Measurements from ENCODE around the gene PCDH8. TPM values are rescaled to one million over a fixed set of nuclear protein-coding genes. Genes with fewer than 3 reads are reported as not detected.

PCDH8 gene
- total RNA-seq, 1 experiment from 2014 or later = 0.92 TPM

DNA sequence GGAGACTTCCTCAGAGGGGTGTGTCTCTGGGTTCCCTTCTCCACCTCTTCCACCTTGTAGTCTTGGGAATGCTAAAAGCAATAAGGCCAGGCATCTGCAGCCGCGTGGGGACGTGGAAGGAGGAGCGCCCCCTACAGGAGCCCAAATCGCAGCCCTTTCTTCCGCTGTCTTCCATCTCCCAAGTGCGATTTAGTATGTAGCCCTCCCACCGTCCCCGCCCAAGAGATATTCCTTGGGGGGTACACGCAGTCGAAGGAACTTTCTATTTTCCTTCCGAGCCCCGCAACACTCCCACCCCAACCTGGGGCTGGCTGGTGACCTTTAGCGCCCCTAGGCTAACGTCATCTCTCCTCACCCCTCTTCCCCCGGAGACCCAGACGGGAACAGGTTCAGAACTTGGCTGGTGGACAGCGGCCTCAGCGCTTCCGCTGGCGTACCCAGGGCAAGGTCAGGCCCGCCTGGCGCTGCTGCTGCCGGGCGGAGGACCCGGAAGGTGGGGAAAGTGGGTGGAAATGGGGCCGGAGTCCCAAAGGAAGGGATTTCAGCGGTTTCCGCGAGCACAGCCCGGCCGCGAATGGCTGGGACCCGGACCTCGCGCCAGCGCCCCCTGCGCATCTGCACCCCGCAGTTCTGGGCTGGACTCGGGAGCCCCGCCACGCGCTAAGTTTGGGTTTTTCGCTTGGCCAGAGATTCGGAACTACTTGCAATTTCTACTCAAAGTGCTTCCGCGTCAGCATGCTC, 2.1 kb upstream of the PCDH8 start (continued):
- TF ChIP-seq HMGA2 (CRISPR knock-in tag; IDR thresholded peaks at IDR 0.05) (no peak), JAZF1 (CRISPR knock-in tag; IDR thresholded peaks at IDR 0.05) (no peak), ZNF396 (CRISPR knock-in tag; IDR thresholded peaks at IDR 0.05; ENCODE audit: borderline replicate concordance) (no peak), TEAD4 (CRISPR knock-in tag; IDR thresholded peaks at IDR 0.05) (peak; percentile 72; the same call in 1 of the 2 replicates), TCF7 (CRISPR knock-in tag; IDR thresholded peaks at IDR 0.05; ENCODE audit: low read depth) (peak; percentile 93), ZBTB21 (CRISPR knock-in tag; IDR thresholded peaks at IDR 0.05; ENCODE audit: borderline replicate concordance) (peak; percentile 79), KAT7 (CRISPR knock-in tag; IDR thresholded peaks at IDR 0.05; ENCODE audit: borderline replicate concordance) (peak; percentile 96; the same call in 1 of the 2 replicates), TP53 (CRISPR knock-in tag; IDR thresholded peaks at IDR 0.05) (peak; percentile 89), ZNF232 (CRISPR knock-in tag; IDR thresholded peaks at IDR 0.05) (peak; percentile 99), SP1 (CRISPR knock-in tag; conservative IDR thresholded peaks at IDR 0.05) (peak; percentile 58)
- TF ChIP-seq, protein P1, sequence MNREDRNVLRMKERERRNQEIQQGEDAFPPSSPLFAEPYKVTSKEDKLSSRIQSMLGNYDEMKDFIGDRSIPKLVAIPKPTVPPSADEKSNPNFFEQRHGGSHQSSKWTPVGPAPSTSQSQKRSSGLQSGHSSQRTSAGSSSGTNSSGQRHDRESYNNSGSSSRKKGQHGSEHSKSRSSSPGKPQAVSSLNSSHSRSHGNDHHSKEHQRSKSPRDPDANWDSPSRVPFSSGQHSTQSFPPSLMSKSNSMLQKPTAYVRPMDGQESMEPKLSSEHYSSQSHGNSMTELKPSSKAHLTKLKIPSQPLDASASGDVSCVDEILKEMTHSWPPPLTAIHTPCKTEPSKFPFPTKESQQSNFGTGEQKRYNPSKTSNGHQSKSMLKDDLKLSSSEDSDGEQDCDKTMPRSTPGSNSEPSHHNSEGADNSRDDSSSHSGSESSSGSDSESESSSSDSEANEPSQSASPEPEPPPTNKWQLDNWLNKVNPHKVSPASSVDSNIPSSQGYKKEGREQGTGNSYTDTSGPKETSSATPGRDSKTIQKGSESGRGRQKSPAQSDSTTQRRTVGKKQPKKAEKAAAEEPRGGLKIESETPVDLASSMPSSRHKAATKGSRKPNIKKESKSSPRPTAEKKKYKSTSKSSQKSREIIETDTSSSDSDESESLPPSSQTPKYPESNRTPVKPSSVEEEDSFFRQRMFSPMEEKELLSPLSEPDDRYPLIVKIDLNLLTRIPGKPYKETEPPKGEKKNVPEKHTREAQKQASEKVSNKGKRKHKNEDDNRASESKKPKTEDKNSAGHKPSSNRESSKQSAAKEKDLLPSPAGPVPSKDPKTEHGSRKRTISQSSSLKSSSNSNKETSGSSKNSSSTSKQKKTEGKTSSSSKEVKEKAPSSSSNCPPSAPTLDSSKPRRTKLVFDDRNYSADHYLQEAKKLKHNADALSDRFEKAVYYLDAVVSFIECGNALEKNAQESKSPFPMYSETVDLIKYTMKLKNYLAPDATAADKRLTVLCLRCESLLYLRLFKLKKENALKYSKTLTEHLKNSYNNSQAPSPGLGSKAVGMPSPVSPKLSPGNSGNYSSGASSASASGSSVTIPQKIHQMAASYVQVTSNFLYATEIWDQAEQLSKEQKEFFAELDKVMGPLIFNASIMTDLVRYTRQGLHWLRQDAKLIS (CRISPR knock-in tag; IDR thresholded peaks at IDR 0.05; ENCODE audit: borderline replicate concordance) = peak; percentile 91; the same call in 1 of the 2 replicates
- TF ChIP-seq, protein P2, sequence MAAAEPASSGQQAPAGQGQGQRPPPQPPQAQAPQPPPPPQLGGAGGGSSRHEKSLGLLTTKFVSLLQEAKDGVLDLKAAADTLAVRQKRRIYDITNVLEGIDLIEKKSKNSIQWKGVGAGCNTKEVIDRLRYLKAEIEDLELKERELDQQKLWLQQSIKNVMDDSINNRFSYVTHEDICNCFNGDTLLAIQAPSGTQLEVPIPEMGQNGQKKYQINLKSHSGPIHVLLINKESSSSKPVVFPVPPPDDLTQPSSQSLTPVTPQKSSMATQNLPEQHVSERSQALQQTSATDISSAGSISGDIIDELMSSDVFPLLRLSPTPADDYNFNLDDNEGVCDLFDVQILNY (CRISPR knock-in tag; IDR thresholded peaks at IDR 0.05) = peak; percentile 70; the same call in 1 of the 2 replicates
- TF ChIP-seq, protein P3, sequence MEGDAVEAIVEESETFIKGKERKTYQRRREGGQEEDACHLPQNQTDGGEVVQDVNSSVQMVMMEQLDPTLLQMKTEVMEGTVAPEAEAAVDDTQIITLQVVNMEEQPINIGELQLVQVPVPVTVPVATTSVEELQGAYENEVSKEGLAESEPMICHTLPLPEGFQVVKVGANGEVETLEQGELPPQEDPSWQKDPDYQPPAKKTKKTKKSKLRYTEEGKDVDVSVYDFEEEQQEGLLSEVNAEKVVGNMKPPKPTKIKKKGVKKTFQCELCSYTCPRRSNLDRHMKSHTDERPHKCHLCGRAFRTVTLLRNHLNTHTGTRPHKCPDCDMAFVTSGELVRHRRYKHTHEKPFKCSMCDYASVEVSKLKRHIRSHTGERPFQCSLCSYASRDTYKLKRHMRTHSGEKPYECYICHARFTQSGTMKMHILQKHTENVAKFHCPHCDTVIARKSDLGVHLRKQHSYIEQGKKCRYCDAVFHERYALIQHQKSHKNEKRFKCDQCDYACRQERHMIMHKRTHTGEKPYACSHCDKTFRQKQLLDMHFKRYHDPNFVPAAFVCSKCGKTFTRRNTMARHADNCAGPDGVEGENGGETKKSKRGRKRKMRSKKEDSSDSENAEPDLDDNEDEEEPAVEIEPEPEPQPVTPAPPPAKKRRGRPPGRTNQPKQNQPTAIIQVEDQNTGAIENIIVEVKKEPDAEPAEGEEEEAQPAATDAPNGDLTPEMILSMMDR (IDR thresholded peaks at IDR 0.05) = peak; percentile 88
- TF ChIP-seq, protein P4, sequence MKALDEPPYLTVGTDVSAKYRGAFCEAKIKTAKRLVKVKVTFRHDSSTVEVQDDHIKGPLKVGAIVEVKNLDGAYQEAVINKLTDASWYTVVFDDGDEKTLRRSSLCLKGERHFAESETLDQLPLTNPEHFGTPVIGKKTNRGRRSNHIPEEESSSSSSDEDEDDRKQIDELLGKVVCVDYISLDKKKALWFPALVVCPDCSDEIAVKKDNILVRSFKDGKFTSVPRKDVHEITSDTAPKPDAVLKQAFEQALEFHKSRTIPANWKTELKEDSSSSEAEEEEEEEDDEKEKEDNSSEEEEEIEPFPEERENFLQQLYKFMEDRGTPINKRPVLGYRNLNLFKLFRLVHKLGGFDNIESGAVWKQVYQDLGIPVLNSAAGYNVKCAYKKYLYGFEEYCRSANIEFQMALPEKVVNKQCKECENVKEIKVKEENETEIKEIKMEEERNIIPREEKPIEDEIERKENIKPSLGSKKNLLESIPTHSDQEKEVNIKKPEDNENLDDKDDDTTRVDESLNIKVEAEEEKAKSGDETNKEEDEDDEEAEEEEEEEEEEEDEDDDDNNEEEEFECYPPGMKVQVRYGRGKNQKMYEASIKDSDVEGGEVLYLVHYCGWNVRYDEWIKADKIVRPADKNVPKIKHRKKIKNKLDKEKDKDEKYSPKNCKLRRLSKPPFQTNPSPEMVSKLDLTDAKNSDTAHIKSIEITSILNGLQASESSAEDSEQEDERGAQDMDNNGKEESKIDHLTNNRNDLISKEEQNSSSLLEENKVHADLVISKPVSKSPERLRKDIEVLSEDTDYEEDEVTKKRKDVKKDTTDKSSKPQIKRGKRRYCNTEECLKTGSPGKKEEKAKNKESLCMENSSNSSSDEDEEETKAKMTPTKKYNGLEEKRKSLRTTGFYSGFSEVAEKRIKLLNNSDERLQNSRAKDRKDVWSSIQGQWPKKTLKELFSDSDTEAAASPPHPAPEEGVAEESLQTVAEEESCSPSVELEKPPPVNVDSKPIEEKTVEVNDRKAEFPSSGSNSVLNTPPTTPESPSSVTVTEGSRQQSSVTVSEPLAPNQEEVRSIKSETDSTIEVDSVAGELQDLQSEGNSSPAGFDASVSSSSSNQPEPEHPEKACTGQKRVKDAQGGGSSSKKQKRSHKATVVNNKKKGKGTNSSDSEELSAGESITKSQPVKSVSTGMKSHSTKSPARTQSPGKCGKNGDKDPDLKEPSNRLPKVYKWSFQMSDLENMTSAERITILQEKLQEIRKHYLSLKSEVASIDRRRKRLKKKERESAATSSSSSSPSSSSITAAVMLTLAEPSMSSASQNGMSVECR (CRISPR knock-in tag; IDR thresholded peaks at IDR 0.05; ENCODE audit: borderline replicate concordance) = peak; percentile 98
- TF ChIP-seq, protein P5, sequence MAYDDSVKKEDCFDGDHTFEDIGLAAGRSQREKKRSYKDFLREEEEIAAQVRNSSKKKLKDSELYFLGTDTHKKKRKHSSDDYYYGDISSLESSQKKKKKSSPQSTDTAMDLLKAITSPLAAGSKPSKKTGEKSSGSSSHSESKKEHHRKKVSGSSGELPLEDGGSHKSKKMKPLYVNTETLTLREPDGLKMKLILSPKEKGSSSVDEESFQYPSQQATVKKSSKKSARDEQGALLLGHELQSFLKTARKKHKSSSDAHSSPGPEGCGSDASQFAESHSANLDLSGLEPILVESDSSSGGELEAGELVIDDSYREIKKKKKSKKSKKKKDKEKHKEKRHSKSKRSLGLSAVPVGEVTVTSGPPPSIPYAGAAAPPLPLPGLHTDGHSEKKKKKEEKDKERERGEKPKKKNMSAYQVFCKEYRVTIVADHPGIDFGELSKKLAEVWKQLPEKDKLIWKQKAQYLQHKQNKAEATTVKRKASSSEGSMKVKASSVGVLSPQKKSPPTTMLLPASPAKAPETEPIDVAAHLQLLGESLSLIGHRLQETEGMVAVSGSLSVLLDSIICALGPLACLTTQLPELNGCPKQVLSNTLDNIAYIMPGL (CRISPR knock-in tag; IDR thresholded peaks at IDR 0.05) = peak; percentile 68; the same call in 1 of the 2 replicates
- TF ChIP-seq, protein P6, sequence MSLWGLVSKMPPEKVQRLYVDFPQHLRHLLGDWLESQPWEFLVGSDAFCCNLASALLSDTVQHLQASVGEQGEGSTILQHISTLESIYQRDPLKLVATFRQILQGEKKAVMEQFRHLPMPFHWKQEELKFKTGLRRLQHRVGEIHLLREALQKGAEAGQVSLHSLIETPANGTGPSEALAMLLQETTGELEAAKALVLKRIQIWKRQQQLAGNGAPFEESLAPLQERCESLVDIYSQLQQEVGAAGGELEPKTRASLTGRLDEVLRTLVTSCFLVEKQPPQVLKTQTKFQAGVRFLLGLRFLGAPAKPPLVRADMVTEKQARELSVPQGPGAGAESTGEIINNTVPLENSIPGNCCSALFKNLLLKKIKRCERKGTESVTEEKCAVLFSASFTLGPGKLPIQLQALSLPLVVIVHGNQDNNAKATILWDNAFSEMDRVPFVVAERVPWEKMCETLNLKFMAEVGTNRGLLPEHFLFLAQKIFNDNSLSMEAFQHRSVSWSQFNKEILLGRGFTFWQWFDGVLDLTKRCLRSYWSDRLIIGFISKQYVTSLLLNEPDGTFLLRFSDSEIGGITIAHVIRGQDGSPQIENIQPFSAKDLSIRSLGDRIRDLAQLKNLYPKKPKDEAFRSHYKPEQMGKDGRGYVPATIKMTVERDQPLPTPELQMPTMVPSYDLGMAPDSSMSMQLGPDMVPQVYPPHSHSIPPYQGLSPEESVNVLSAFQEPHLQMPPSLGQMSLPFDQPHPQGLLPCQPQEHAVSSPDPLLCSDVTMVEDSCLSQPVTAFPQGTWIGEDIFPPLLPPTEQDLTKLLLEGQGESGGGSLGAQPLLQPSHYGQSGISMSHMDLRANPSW (CRISPR knock-in tag; conservative IDR thresholded peaks at IDR 0.05; ENCODE audit: low read depth) = no peak
- TF ChIP-seq, protein P7, sequence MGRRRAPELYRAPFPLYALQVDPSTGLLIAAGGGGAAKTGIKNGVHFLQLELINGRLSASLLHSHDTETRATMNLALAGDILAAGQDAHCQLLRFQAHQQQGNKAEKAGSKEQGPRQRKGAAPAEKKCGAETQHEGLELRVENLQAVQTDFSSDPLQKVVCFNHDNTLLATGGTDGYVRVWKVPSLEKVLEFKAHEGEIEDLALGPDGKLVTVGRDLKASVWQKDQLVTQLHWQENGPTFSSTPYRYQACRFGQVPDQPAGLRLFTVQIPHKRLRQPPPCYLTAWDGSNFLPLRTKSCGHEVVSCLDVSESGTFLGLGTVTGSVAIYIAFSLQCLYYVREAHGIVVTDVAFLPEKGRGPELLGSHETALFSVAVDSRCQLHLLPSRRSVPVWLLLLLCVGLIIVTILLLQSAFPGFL (CRISPR knock-in tag; IDR thresholded peaks at IDR 0.05; ENCODE audit: borderline replicate concordance) = no peak
- TF ChIP-seq, protein P8, sequence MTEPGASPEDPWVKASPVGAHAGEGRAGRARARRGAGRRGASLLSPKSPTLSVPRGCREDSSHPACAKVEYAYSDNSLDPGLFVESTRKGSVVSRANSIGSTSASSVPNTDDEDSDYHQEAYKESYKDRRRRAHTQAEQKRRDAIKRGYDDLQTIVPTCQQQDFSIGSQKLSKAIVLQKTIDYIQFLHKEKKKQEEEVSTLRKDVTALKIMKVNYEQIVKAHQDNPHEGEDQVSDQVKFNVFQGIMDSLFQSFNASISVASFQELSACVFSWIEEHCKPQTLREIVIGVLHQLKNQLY (CRISPR knock-in tag; IDR thresholded peaks at IDR 0.05) = no peak
